GM13976 (cell line): ENCODE results near the gene SERPINE1.
A peak's percentile ranks its signal among the peaks of the same experiment; 100 is the strongest.

ENCODE experiments used
- DNase-seq: peaks from one replicate; pipeline ENCODE4 v3.0.0; 2012; ENCODE audit warnings: low spot score
- CTCF ChIP-seq: IDR thresholded peaks from 2 replicates; pipeline ENCODE4 v1.5.1; 2012; ENCODE audit warnings: borderline replicate concordance, mild to moderate bottlenecking; ENCODE audit not compliant: insufficient read depth; ENCODE audit errors: extremely low read depth, missing control alignments, control extremely low read depth
- in situ Hi-C: fragments of 300-500 bp; cut with MboI; formaldehyde crosslinking; loops from one replicate; pipeline ENCODE4 v1.12.0; 2022; ENCODE audit warnings: low sequenced_read_pairs, mixed read lengths, inconsistent platforms; ENCODE audit not compliant: unreplicated experiment

SERPINE1 gene

GRCh38 chr7:101094376-101094775 is 32.5 kb upstream of the SERPINE1 start:
- DNase-seq: no peak
- in situ Hi-C loops: no loop called here
- no peak for TF ChIP-seq CTCF

GRCh38 chr7:101094791-101095375 is 32.0 kb upstream of the SERPINE1 start:
- no peak for TF ChIP-seq CTCF
- peak; percentile 58 for DNase-seq
- in situ Hi-C loops: no loop called here

GRCh38 chr7:101096331-101096956 is 30.5 kb upstream of the SERPINE1 start:
- in situ Hi-C loops: no loop called here
- no peak for TF ChIP-seq CTCF
- no peak for DNase-seq

GRCh38 chr7:101096957-101097347 is 30.0 kb upstream of the SERPINE1 start:
- no peak for TF ChIP-seq CTCF
- in situ Hi-C loops: no loop called here
- no peak for DNase-seq

GRCh38 chr7:101097561-101097960 is 29.3 kb upstream of the SERPINE1 start:
- in situ Hi-C loops: no loop called here
- DNase-seq: no peak
- TF ChIP-seq CTCF: no peak

- in situ Hi-C loops: no loop called here
- no peak for TF ChIP-seq CTCF
- no peak for DNase-seq
Measured at GRCh38 chr7:101099969-101100781, 26.7 kb upstream of the SERPINE1 start.
